SK-N-SH (cell line): ENCODE measurements around the gene ODAD3. TPM values are rescaled to one million over a fixed set of nuclear protein-coding genes. Genes with fewer than 3 reads are reported as not detected.

ENCODE experiments used
- CTCF ChIA-PET: fragments of 300-600, 350-600 bp; formaldehyde crosslinking; extraction: SDS; loops from one replicate; lab custom pipeline; 2021; lab: Yijun Ruan, JAX
- POLR2A ChIA-PET: fragments of 350-600 bp; sonication (Branson Sonifier 250); formaldehyde crosslinking; extraction: SDS; loops from one replicate; lab custom pipeline; 2020; ENCODE audit warnings: antibody characterized with exemption, inconsistent platforms; lab: Yijun Ruan, JAX
- DNase-seq: peaks from one replicate; pipeline ENCODE4 v3.0.0; 2012
- H2AFZ ChIP-seq: fragments of 200-600 bp; sonication (generic); 2 replicates; pipeline ENCODE4 v1.8.1; 2016; ENCODE audit warnings: antibody characterized with exemption, mild to moderate bottlenecking, low read depth
- H3F3A ChIP-seq: fragments of 200-600 bp; sonication (generic); replicated peaks from 2 replicates; pipeline ENCODE3; 2016; ENCODE audit warnings: antibody characterized with exemption, mild to moderate bottlenecking; ENCODE audit not compliant: insufficient read depth
- H3K27ac ChIP-seq, 2 experiments: fragments of 200-500 bp in 1 of 2; fragments of 200-600 bp in 1 of 2; sonication (Bioruptor generic) in 1 of 2; sonication (generic), shearing (Covaris generic) in 1 of 2; 2 replicates each; pipeline versions ENCODE4 v1.5.1 to v1.6.1; 2014 to 2016; ENCODE audit warnings: low read depth in 2 of 2, inconsistent platforms in 1 of 2, low read length in 1 of 2, mild to moderate bottlenecking in 1 of 2, mixed read lengths in 1 of 2
- H3K27me3 ChIP-seq: fragments of 200-600 bp; sonication (generic), shearing (Covaris generic); 2 replicates; pipeline ENCODE4 v1.6.1; 2016; ENCODE audit warnings: mixed run types; ENCODE audit not compliant: insufficient read depth
- H3K36me3 ChIP-seq, 2 experiments: fragments of 200-500 bp in 1 of 2; fragments of 200-600 bp in 1 of 2; sonication (Bioruptor generic) in 1 of 2; sonication (generic) in 1 of 2; replicated peaks in 1 of 2; 2 replicates each; pipeline versions ENCODE3 to v1.5.1; 2014 to 2016; ENCODE audit warnings: low read length in 1 of 2, mild to moderate bottlenecking in 1 of 2; ENCODE audit not compliant: insufficient read depth in 2 of 2, control insufficient read depth in 1 of 2
- H3K4me1 ChIP-seq, 2 experiments: fragments of 200-500 bp in 1 of 2; fragments of 200-600 bp in 1 of 2; sonication (Bioruptor generic) in 1 of 2; sonication (generic), shearing (Covaris generic) in 1 of 2; 2 replicates each; pipeline versions ENCODE4 v1.5.1 to v1.6.1; 2014 to 2016; ENCODE audit warnings: low read depth in 1 of 2, low read length in 1 of 2, mixed run types in 1 of 2; ENCODE audit not compliant: insufficient read depth in 2 of 2, control insufficient read depth in 1 of 2
- H3K4me2 ChIP-seq: fragments of 200-600 bp; sonication (generic), shearing (Covaris generic); 2 replicates; pipeline ENCODE4 v1.6.1; 2017; ENCODE audit warnings: mixed run types
- H3K4me3 ChIP-seq, 2 experiments: fragments of 200-500 bp in 1 of 2; fragments of 200-600 bp in 1 of 2; sonication (Bioruptor generic) in 1 of 2; sonication (generic), shearing (Covaris generic) in 1 of 2; 2 replicates each; pipeline versions ENCODE4 v1.5.1 to v1.8.1; 2014 to 2016; ENCODE audit warnings: low read depth in 2 of 2, inconsistent platforms in 1 of 2, low read length in 1 of 2, mild to moderate bottlenecking in 1 of 2, mixed read lengths in 1 of 2, moderate library complexity in 1 of 2
- H3K79me2 ChIP-seq: fragments of 200-600 bp; sonication (generic); 2 replicates; pipeline ENCODE4 v1.8.1; 2017; ENCODE audit warnings: mild to moderate bottlenecking; ENCODE audit not compliant: insufficient read depth
- H3K9ac ChIP-seq: fragments of 200-600 bp; sonication (generic); 2 replicates; pipeline ENCODE4 v1.6.1; 2017; ENCODE audit warnings: mixed run types
- H3K9me2 ChIP-seq: fragments of 200-600 bp; sonication (generic); 2 replicates; pipeline ENCODE4 v1.6.1; 2017; ENCODE audit warnings: mixed run types
- H3K9me3 ChIP-seq: fragments of 200-600 bp; sonication (generic); 2 replicates; pipeline ENCODE4 v1.6.1; 2017; ENCODE audit warnings: mixed run types, mild to moderate bottlenecking, moderate library complexity
- H4K20me1 ChIP-seq: fragments of 200-600 bp; sonication (generic); 2 replicates; pipeline ENCODE4 v1.6.1; 2017; ENCODE audit warnings: mild to moderate bottlenecking, mixed run types; ENCODE audit not compliant: insufficient read depth
- EP300 ChIP-seq, 2 experiments: IDR thresholded peaks; 2 replicates each; pipeline versions ENCODE4 v1.4.0 to v1.6.1; 2012; ENCODE audit warnings: borderline replicate concordance in 1 of 2, low read depth in 1 of 2, low read length in 1 of 2
- EZH2phosphoT487 ChIP-seq: fragments of 200-600 bp; sonication (generic); IDR thresholded peaks from 2 replicates; pipeline ENCODE4 v1.6.1; 2017; ENCODE audit warnings: low read depth, mixed run types, mild to moderate bottlenecking, antibody characterized with exemption, moderate library complexity, borderline replicate concordance
- FOSL2 ChIP-seq: IDR thresholded peaks from 2 replicates; pipeline ENCODE4 v1.4.0; 2012; ENCODE audit warnings: low read depth, mild to moderate bottlenecking, moderate library complexity, borderline replicate concordance
- FOXJ3 ChIP-seq: sonication (generic); formaldehyde crosslinking; IDR thresholded peaks from 2 replicates; pipeline ENCODE4 v1.5.1; 2020; ENCODE audit warnings: mild to moderate bottlenecking, missing genetic modification reagents
- FOXM1 ChIP-seq: IDR thresholded peaks from 2 replicates; pipeline ENCODE4 v1.4.0; 2012; ENCODE audit warnings: low read depth, mild to moderate bottlenecking
- GABPA ChIP-seq: IDR thresholded peaks from 2 replicates; pipeline ENCODE4 v1.4.0; 2012; ENCODE audit warnings: low read depth, mild to moderate bottlenecking
- IRF3 ChIP-seq: fragments of 150-350 bp; IDR thresholded peaks from 2 replicates; pipeline ENCODE4 v1.6.1; 2016; ENCODE audit warnings: mild to moderate bottlenecking, low read depth, low read length
- JUND ChIP-seq: IDR thresholded peaks from 2 replicates; pipeline ENCODE4 v1.4.0; 2012
- MXI1 ChIP-seq: IDR thresholded peaks from 2 replicates; pipeline ENCODE4 v1.6.1; 2012; ENCODE audit warnings: mild to moderate bottlenecking, low read depth, low read length, improper control_type of control experiment
- NFIC ChIP-seq: IDR thresholded peaks from 2 replicates; pipeline ENCODE4 v1.4.0; 2012; ENCODE audit warnings: borderline replicate concordance
- PBX3 ChIP-seq: IDR thresholded peaks from 2 replicates; pipeline ENCODE4; 2012
- REST ChIP-seq: IDR thresholded peaks from 2 replicates; pipeline ENCODE4 v1.6.1; 2012; ENCODE audit warnings: mild to moderate bottlenecking, low read depth, low read length, moderate library complexity
- RFX5 ChIP-seq: IDR thresholded peaks from 2 replicates; pipeline ENCODE4 v1.6.1; 2012; ENCODE audit warnings: mild to moderate bottlenecking, improper control_type of control experiment, low read length
- RXRA ChIP-seq: IDR thresholded peaks from 2 replicates; pipeline ENCODE4 v1.4.0; 2012; ENCODE audit warnings: low read depth, mild to moderate bottlenecking, borderline replicate concordance
- SMC3 ChIP-seq: IDR thresholded peaks from 2 replicates; pipeline ENCODE4 v1.6.1; 2012; ENCODE audit warnings: low read depth, low read length, improper control_type of control experiment
- TAF1 ChIP-seq: IDR thresholded peaks from 2 replicates; pipeline ENCODE4 v1.6.1; 2012; ENCODE audit warnings: low read depth, mild to moderate bottlenecking, low read length, moderate library complexity, borderline replicate concordance
- YY1 ChIP-seq: IDR thresholded peaks from 2 replicates; pipeline ENCODE4 v1.4.0; 2012; ENCODE audit warnings: low read depth, mild to moderate bottlenecking
- WGBS: methylation state at CpG from one replicate; pipeline ENCODE4 v1.1.6; 2017; ENCODE audit warnings: low lambda C conversion rate; 5-methylcytosine and 5-hydroxymethylcytosine counted together
- polyA plus RNA-seq, 3 experiments: library from polyadenylated mRNA; depleted of rRNA; stranded (reverse); fragments of >200 nt; gene quantifications; 2 replicates each; pipeline ENCODE4 v1.2.3, GENCODE V29; 2012

The ODAD3 gene
- polyA plus RNA-seq, 1 of the 3 experiments (the other 2 are of a cell fraction), result 4.2 TPM

- ChIA-PET CTCF (interaction anchor here (1.3 to 9.9 kb wide), 7 partner anchors 9 to 66 kb away, joined by 3 to 85 read pairs (median 4); partner anchors contain the start of genes EPOR, ODAD3 and PRKCSH), POLR2A (interaction anchor here (0.7 kb wide), 1 partner anchor 36 kb away, joined by 4 read pairs; no protein-coding TSS in a partner anchor)
- Histone ChIP-seq H3K9me2 (no peaks in the 10 kb centered on the region), H3K9ac (no peak overlapping the region), H3K4me2 (no peak overlapping the region), H3K27me3 (no peaks in the 10 kb centered on the region), H3K9me3 (no peaks in the 10 kb centered on the region), H3K79me2 (no peaks in the 10 kb centered on the region), H3F3A (no peaks in the 10 kb centered on the region), H4K20me1 (no peaks in the 10 kb centered on the region), H3K36me3 (no peaks in the 10 kb centered on the region), H3K27ac (no peak overlapping the region), H2AFZ (no peak overlapping the region), H3K4me3 (no peak overlapping the region), H3K4me1 (no peaks in the 10 kb centered on the region; a peak in 1 of 4 replicates)
- WGBS, result 92% methylated on average over 17 of the region's 17 CpGs
- TF ChIP-seq RFX5 (no peak), IRF3 (no peak), RXRA (no peak), YY1 (no peak), GABPA (no peak), PBX3 (no peak), NFIC (no peak), FOSL2 (no peak), FOXJ3 (CRISPR knock-in tag) (no peak), REST (no peak), EZH2phosphoT487 (no peak), JUND (no peak), TAF1 (no peak), EP300 (IDR thresholded peaks at IDR 0.05; ENCODE audit: borderline replicate concordance in 1 of 2, low read depth in 1 of 2, low read length in 1 of 2) (no peak), FOXM1 (no peak), MXI1 (no peak), SMC3 (no peak)
- no peak for DNase-seq
Observed at GRCh38 chr19:11416346-11417052, 18.4 kb downstream of the ODAD3 start.
